ENCODE data around the gene ARFGEF3.

- TF ChIP-seq, protein P1, sequence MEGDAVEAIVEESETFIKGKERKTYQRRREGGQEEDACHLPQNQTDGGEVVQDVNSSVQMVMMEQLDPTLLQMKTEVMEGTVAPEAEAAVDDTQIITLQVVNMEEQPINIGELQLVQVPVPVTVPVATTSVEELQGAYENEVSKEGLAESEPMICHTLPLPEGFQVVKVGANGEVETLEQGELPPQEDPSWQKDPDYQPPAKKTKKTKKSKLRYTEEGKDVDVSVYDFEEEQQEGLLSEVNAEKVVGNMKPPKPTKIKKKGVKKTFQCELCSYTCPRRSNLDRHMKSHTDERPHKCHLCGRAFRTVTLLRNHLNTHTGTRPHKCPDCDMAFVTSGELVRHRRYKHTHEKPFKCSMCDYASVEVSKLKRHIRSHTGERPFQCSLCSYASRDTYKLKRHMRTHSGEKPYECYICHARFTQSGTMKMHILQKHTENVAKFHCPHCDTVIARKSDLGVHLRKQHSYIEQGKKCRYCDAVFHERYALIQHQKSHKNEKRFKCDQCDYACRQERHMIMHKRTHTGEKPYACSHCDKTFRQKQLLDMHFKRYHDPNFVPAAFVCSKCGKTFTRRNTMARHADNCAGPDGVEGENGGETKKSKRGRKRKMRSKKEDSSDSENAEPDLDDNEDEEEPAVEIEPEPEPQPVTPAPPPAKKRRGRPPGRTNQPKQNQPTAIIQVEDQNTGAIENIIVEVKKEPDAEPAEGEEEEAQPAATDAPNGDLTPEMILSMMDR (IDR thresholded peaks at IDR 0.05) = no peak
- TF ChIP-seq ZFX (IDR thresholded peaks at IDR 0.05; ENCODE audit: borderline replicate concordance) = no peak
Observed at GRCh38 chr6:138377844-138378243, 216.1 kb downstream of the ARFGEF3 start, which contains the start of gene SMIM28.

All from 22Rv1 (cell line).